IPS DF 19.7 (cell line): ENCODE results near the gene ZNF532.
A peak's percentile ranks its signal among the peaks of the same experiment; 100 is the strongest.

ENCODE experiments used
- DNase-seq: peaks from one replicate; pipeline ENCODE4 v3.0.0-alpha.2; 2013; ENCODE audit warnings: low read depth, low spot score

Gene ZNF532

DNA sequence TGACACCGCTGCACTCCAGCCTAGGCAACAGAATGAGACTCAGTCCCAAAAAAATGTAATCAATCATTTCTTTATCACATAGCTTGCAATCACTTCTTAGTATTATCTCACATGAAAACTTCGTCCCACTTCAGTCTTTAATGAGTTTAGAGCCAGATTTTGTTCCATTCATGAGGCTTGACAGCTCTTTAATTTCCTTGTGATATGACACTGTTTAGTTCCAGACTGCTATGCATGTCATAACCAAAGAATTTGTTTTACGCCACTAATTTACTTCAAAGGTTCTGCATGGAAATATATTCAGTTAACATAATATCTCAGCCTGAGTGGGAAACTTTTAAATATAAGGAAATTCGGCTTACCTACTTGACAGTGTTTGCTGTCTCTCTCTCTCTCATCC is 113.1 kb downstream of the ZNF532 start:
- no peak for DNase-seq

DNA sequence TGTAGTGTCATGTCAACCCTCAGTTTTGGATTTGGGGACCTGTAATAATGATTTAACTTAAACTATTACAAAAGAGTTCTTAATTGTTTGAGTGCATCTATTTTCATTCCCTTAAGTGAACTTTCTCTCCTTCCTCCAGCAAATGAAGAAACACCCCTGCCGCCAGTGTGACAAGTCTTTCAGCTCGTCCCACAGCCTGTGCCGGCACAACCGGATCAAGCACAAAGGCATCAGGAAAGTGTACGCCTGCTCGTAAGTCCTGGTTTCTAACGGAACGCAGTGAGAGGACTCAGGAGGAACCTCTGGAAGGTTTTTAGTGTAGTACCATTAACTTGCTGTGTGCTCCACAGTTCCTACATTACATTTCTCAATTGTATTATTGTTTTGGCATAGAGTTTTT is 114.2 kb downstream of the ZNF532 start:
- DNase-seq = no peak

DNA sequence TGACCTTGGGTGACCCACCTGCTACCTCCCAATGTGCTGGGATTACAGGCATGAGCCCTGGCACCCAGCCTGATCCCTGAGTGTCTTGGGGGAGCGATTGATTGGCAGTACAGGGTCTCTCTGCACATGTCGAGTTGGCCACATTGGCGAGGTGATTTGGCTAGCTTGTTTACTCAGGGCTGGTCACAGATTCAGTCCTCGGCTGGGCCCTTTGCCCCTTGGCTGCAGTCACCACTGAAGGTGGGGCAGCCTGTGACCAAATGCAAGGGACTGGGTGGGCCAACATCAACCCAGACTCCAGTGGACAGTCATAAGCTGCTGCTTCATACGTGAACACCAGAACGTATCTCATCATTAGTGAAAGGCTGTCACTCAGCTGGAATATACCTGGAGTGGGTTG is 114.9 kb downstream of the ZNF532 start:
- no peak for DNase-seq

DNA sequence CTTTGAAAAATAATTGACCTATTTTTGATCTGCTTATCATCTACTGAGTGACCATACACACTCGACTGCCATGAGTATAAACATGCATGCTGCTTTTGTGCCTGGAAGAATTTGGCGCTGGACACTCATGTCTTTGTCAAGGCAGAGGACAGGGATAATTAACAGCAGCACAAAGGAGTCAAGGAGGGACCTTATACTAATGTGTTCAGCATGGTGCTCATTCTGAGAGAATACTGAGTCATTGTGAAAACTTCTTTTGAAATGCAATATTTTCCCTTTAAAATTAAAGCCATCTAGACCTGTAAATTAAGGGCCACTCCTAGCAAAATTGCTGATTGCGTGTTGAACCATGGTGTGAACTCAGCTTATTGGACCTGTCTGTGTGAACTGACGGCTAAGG is 116.3 kb downstream of the ZNF532 start:
- no peak for DNase-seq

DNA sequence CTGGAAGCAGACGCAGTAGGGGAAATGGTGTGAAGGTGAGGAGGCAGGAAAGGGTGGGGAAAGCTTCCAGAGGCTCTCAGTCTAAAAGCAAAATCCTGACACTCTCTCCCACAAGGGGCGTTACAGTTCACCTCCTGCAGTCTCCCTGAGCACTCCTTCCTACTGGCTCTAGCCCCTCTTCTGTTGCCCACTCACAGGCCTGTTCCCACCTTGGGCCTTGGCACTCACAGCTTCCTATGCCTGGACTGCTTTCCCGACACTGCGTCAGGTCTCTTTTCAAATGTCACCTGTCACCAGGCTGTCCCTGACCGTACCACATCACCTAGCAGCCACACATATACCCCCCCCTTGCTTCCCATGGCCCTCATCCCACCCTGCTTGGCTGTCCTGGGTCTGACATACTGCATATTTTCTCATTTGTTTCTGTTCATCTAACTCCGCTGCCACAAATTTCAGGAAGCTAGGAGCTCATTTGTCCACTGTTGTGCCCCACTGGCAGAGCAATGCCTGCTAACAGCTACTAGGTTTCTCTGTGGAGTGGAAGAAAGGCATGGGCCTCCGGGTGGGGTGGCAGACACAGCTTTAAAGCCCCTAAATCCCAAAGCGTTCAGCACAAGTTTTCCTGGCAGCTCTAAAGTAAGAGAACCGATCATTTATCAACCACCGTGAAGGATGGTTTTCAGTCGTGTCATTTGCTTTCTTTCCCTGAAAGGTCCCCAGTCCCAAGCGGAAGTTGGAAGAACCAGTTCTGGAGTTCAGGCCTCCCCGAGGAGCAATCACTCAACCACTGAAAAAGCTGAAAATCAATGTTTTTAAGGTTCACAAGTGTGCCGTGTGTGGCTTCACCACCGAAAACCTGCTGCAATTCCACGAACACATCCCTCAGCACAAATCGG is 118.8 kb downstream of the ZNF532 start:
- no peak for DNase-seq

DNA sequence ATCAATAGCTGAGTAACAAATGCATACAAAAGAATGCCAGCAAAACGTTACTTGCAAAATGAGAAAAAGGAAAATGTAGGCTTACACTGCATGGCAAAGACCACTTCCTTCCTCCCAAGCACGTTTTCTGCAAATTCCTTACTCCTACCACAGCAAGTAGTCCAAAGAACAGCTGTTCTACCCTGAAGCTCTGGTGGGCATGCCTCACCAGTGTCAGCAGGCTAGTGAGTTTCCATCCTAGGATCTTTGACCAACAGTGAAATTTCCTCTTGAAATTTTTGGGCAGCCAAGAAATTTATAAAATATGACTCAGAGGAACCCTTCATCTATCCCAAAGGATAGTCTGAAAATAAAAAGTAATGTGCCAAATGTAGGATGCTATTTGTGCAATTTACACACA is 123.9 kb downstream of the ZNF532 start:
- DNase-seq = no peak

DNA sequence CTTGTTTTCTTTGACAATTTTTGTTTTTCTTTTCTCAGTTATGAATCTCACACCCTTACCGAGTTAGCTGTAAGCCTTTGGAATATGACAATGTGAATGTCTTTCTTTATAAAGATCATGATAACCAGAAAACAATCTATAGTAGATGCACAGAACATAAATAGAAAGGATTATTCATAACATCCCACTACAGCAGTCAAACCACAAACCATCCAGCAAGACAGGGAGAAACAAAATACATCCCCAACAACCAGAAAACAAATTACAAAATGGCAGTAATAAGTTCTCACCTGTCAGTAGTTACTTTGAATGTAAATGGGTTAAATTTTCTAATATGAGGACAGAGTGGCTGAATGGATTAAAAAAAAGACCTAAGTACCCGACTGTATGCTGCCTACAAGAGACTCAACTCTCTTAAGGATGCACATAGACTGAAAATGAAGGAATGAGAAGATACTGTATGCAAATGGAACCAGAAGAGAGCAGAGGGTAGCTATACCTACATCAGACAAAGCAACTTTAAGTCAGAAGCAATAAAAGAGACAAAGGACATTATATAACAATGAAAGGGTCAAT is 124.6 kb downstream of the ZNF532 start:
- no peak for DNase-seq

DNA sequence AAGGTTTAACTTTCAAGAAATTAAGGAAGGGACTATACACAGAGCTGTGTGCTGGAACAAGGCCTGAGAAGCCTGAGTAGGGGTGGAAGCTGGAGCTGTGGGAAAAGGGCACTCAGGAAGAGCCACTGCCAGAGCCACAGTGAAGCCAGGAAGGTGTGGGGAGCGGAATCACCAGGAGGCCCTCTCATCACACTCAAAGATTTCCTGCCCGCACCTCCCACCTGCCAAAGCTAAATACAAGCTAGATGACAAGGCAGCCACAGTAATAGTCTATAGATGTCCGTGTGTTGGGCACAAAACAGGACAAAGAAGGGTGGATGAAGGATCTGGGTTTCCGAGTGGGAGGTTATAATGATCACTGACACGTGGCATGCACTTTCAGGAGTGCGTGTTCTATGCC is 126.0 kb downstream of the ZNF532 start:
- no peak for DNase-seq

DNA sequence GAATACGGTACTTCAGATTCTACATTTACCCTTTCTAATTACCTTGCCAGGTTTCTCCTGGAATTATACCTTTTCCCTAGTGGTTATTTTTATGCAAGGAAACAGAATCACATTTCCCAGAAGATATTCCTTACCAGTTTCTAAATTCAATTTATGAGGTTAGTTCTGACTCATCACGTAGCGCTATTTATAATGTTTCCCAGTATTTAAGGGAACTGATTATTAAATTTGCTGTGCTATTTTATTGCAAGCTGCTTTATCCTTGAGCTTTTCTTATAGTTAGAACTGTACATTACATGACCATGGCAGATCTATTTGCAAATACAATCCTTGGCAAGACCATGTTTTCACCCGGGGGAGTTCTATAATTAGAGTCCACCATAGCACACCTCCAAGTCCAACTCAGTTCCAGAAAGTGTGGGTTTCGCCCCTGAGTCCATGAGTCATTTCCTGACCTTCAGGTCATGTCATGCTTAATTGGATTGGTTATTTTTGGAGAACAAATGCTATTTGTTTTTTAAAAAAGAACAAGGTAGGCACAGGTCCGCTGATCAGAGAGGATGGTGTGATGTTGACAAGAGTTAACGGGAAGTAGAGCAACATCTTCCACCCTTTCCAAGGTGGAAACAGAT is 126.6 kb downstream of the ZNF532 start:
- DNase-seq = no peak

DNA sequence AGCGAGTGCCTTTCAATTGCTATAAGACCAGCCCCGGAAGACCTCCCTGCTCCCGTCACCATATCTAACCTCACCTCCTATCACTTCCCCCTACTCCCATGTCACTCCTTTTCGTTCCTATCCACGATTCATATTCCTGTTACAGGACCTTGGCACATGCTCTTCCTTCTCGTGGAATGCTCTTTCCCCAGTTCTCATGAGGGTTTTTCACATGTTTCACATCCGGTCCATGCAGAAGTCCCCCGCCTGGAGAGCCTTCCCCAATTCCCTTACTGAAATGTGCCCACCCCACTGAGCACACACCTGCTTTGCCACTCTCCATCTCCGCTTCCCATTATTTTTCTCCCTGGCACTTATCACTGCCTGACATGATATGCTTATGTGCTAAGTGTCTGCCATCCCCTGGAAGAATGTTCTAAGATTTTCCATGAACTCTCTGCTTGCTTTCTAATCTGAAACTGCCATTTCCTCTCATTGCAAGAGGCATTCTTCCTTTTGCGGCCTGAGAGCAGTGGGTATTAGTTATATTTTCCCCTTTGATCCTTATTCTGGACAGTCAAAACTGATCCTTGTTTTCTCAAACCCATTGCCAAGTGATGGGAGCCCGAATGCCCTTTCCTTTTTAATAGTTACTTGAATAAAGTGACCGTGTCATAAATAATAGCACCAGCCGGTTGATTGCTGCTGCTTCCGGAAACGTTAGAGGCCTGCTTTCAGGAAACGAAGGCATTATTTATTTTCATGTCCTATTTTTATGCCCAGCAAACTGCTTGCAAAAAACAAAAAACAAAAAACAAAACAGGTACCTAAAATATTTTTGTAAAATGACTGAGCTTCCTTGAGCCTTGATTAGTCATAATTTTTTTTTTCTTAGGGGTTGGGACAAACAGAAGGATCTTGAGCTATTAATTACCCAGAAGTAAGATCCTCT is 127.9 kb downstream of the ZNF532 start:
- DNase-seq = no peak

DNA sequence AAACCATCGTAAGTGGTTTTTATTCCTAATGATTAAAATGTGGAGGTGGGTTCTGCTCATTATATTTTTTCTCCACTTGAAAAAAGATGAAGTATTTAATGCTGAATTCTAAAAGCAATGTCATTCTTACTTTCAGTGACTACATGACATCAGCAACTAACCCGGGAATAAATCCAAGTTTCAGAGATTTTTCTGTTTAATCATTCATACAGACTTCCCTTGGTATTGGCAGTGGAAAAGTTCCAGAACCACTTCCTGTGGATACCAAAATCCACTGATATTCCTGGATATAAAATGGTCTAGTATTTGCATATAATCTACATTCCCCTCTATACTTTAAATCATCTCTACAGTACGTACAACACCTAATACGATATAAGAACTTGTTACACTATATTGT is 128.6 kb downstream of the ZNF532 start:
- no peak for DNase-seq

DNA sequence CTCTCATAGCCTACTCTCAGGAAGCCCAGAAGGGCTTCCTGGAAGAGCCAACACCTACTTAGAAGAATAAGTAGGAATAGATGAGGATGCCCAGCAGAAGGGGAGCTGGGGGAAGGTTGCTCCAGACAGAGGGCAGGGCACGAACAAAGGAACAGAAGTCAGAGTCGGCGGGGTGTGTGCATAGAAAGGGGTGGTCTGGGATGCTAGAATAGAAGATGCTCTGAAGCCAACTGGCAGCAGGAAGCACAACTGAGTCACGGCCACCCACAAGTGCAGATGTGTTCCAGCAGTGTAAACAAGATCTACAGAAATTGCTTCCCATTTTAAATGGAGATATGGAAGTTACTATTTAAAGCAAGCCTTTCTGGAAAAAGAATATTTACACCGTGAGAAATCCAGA is 131.0 kb downstream of the ZNF532 start:
- no peak for DNase-seq

DNA sequence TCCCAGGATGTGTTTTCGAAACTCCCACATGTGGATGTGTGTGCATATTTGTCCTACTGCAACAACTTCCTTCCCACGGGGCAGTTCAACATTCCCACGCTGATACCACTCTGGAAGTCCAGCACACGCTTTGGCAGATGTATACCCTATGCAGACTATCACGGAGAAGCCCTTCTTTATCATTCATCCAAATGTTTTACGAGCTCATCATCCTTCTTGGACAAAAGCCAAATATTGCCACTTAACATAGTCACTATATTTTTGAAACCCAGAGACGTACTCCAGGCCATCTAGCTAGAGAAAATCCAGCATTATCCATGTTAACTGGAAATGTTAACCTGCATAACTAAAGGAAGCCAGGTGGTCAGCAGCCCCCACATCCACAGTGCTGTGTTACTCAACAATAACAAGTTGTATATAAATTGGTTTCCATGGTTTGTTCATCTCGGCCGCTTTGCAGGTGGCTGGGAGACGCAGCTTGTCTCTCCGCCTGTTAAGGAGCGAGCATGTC is 131.5 kb downstream of the ZNF532 start:
- DNase-seq = no peak

DNA sequence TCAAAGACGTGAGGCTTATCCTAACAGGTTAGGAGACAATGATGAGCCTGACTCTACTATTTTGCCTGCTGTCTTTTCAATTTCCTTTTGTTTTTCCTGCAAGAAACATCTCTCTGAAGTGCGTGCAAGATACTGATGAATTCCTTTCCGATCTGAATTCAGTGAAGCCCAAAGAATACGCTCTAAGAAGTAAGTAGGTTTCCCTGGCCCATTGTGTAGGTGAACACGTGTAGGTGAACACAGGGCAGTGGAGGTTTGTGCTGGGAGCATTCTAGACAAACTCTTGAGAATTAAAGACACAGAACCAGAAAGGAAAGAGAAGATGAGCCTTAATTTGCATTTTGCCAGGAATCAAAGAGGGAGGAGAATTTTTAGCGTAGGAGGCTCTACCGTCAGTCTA is 132.0 kb downstream of the ZNF532 start:
- no peak for DNase-seq

DNA sequence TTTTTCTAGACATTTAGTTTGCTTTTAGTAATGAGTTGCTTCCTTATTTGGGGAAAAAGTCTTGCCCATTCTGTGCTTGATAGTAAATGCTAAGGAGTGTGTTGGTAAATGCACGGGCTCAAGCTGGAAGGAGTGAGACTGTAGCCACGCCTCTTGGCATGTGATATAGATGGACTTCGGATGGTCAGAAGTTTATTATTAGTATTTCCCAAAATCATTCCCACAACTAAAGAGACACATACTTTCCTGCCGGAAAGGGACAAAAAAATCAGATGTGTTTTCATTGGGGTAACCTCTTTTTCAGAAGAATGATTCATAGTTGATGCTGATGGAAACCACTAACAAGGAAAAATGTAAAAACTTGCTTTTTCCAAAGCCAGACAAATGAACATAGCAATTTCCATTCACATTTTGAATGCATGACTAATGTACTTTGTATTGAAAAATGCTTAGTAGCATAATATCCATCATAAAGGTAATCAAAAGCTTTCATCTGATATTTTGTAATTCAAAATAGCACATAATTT is 133.2 kb downstream of the ZNF532 start:
- no peak for DNase-seq

DNA sequence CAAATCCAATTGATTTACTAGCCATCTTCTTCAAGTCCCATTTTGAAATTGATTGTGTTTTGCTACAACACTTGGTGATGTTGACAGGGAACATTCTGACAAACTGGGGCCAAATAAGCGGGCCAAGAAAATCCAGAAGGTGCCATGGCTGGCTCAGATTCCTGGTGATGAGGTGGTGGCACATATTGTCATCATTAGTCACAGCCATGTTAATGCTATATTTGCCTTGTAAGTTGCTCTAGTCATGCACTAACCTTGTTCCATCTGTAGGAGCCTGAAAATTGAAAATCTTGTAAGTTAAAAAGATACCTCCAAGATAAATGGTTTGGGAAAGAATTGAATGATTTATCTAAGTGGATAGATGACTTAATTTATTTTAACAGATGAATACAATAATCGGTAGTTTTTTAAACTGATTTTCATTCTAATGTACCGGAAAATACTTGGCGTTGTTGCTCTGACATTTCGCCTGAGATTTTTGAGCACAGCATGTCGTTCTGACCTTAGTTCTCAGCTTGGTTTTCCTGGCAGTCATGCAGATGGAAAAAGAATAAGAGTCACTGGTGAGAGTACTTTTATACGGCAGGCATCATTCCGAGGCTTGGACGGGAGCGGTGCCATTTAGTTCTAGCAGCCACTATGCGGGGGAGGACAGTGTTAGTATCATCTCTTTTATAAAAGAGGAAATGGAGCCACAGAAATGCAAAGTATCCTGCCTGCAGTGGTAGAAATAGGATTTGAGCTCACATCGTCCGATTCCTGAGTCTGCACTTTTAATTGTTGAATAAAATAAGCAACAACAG is 133.9 kb downstream of the ZNF532 start:
- DNase-seq = no peak

DNA sequence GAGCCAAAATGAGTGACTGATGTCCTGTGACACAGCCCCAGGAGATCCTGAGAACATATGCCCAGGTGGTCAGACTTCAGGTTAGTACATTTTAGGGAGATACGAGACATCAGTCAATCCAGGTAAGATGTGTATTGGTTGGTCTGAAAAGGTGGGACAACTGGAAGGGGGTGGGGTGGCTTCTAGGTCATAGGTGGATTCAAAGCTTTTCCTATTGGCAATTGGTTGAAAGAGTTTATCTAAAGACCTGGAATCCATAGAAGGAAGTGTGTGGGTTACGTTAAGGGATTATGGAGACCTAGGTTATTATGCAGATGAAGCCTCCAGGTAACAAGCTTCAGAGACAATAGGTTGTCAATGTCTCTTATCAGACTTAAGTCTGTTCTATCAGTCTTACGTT is 136.5 kb downstream of the ZNF532 start:
- DNase-seq = no peak

DNA sequence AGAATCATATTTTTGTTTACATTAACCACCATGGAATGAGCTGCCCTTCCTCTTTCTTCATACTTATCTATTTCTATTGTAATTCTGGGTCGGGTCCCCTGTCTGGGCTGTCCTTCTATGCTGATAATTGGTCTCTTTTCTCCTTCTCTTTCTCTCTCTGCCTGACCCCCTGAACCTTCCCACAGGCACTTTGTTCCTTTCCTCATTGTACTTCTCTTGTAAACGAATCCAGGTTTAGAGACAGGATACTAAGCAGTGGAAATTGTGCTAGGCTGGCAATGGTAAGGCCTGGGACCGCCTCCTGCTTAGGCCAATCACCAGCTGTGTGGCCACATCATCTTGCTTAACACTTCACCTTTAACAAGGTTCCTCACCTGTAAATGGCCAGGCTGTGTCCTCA is 137.0 kb downstream of the ZNF532 start:
- no peak for DNase-seq

DNA sequence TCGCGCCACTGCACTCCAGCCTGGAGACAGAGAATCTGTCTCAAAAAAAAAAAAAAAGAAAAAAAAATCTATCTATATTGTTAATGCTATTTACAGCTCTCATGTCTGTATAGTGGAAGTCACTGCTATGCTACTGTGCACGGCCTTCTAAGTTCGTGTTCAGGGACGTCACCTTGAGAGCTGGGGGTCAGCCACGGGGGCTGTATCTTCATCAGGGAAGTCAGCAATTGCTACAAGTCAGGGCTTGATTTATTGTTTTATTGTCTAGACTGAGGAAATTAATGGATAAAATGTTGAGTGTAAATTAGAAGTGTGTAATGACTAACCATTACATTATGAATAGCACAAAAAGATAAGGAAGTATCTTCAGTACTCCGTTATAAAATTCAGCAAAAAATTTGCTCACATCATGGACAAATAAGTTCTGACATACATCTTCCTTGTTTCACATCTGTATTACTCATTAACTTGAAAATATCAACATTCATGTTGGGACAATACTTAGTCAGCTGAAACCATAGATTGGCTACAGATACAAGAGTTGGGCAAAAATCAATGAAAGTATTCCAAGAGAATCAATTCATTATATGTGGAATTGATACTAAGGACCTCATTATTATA is 138.4 kb downstream of the ZNF532 start:
- no peak for DNase-seq

DNA sequence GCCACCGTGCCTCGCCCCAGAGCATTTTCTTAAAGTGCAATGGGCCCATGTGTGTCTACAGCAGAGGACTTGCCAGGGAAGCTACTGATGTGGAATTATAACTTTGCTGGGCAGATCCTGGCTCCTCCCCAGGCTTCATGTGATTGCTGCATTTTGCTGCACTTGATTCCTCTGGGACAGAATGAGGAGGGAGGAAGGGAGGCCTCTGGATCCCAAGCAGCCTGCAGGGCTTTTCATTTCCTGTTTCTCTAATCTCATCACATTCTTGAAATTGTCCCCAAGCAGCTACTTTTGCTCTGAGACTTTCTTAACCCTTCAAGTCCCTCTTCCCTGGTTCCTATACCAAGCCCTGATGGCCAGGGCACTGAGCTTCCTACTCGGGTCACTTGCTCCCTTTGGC is 140.6 kb downstream of the ZNF532 start:
- peak; percentile 65 for DNase-seq
